ENCODE data around the gene PPIP5K2.
"Not testable (repeated sequence)": the region's sequence is repeated elsewhere in the genome, so short reads cannot be mapped to it uniquely, and the experiment has no call there.

The PPIP5K2 gene

GRCh38 chr5:103126557-103126956 lies 6.5 kb downstream of the PPIP5K2 start:
- no peak for DNase-seq

GRCh38 chr5:103127292-103127817 lies 7.3 kb downstream of the PPIP5K2 start:
- DNase-seq: no peak

- no peak for DNase-seq
These were observed 8.1 kb downstream of the PPIP5K2 start for GRCh38 chr5:103128202-103128601.

GRCh38 chr5:103132684-103133083 lies 12.6 kb downstream of the PPIP5K2 start:
- DNase-seq: no peak

GRCh38 chr5:103133231-103133630 lies 13.1 kb downstream of the PPIP5K2 start:
- DNase-seq: no peak

GRCh38 chr5:103135461-103135860 lies 15.4 kb downstream of the PPIP5K2 start:
- no peak for DNase-seq

- no peak for DNase-seq
These were observed 18.1 kb downstream of the PPIP5K2 start for GRCh38 chr5:103138202-103138690.

GRCh38 chr5:103139264-103139865 lies 19.3 kb downstream of the PPIP5K2 start:
- DNase-seq: no peak

GRCh38 chr5:103142132-103142531 lies 22.0 kb downstream of the PPIP5K2 start:
- not testable (repeated sequence) for DNase-seq

GRCh38 chr5:103145196-103145595 lies 25.1 kb downstream of the PPIP5K2 start:
- DNase-seq: no peak

GRCh38 chr5:103148213-103148612 lies 28.1 kb downstream of the PPIP5K2 start:
- no peak for DNase-seq

- no peak for DNase-seq
These were observed 31.1 kb downstream of the PPIP5K2 start for GRCh38 chr5:103151156-103151555.

- no peak for DNase-seq
These were observed 46.6 kb downstream of the PPIP5K2 start for GRCh38 chr5:103166706-103167105.

GRCh38 chr5:103174147-103174546 lies 54.0 kb downstream of the PPIP5K2 start:
- DNase-seq: no peak

GRCh38 chr5:103177543-103177942 lies 57.4 kb downstream of the PPIP5K2 start:
- DNase-seq: no peak

- DNase-seq: no peak
These were observed 58.1 kb downstream of the PPIP5K2 start for GRCh38 chr5:103178167-103178566.

- no peak for DNase-seq
These were observed 66.1 kb downstream of the PPIP5K2 start for GRCh38 chr5:103186152-103186551.

GRCh38 chr5:103188436-103188835 lies 68.3 kb downstream of the PPIP5K2 start:
- DNase-seq: no peak

- no peak for DNase-seq
These were observed 83.1 kb downstream of the PPIP5K2 start for GRCh38 chr5:103203226-103203625.

GRCh38 chr5:103204990-103205389 lies 84.9 kb downstream of the PPIP5K2 start:
- not testable (repeated sequence) for DNase-seq

- no peak for DNase-seq
These were observed 86.0 kb downstream of the PPIP5K2 start for GRCh38 chr5:103205991-103206700.

GRCh38 chr5:103207011-103207410 lies 86.9 kb downstream of the PPIP5K2 start:
- DNase-seq: no peak

- DNase-seq: no peak
These were observed 87.6 kb downstream of the PPIP5K2 start for GRCh38 chr5:103207653-103208052.

- no peak for DNase-seq
These were observed 88.4 kb downstream of the PPIP5K2 start for GRCh38 chr5:103208460-103208859.

Data from GF-D8 (cell line).